Testis (tissue), 2 donors: ENCODE results near the gene PPM1F.

Experiments
- CTCF ChIP-seq, 3 experiments: fragments of 450-650 bp in 2 of 3; fragments of 200-600 bp in 1 of 3; sonication (generic) in 1 of 3; IDR thresholded peaks; one replicate each; pipeline ENCODE4 v1.5.1; 2016 to 2019; ENCODE audit warnings: antibody characterized with exemption in 3 of 3, mild to moderate bottlenecking in 2 of 3, moderate library complexity in 1 of 3
- POLR2A ChIP-seq: fragments of 450-650 bp; IDR thresholded peaks from one replicate; pipeline ENCODE4 v1.6.1; 2017; ENCODE audit warnings: antibody characterized with exemption, mild to moderate bottlenecking, moderate library complexity

GRCh38 chr22:21937041-21937820, 15.4 kb downstream of the PPM1F start:
- no peak for TF ChIP-seq CTCF (IDR thresholded peaks at IDR 0.05)
- no peak for TF ChIP-seq POLR2A
